Measurements from ENCODE around the gene CITED2.
"Not testable (repeated sequence)": the region's sequence is repeated elsewhere in the genome, so short reads cannot be mapped to it uniquely, and the experiment has no call there.

CITED2 gene

GRCh38 chr6:139374357-139375225, at the start of gene CITED2:
CITED2 (minus strand) TSS chr6:139374648; CDS start chr6:139373944, 704 bp downstream.
- DNase-seq (ENCODE audit: low spot score) = peak; percentile 90

GRCh38 chr6:139423037-139423703, 48.7 kb upstream of the CITED2 start:
- DNase-seq (ENCODE audit: low spot score) = no peak

- DNase-seq (ENCODE audit: low spot score) = no peak
These were observed 47.9 kb upstream of the CITED2 start for GRCh38 chr6:139422105-139423036.

- DNase-seq (ENCODE audit: low spot score) = no peak
These were observed 44.2 kb upstream of the CITED2 start for GRCh38 chr6:139418481-139419132.

GRCh38 chr6:139416146-139416545, 41.7 kb upstream of the CITED2 start:
- no peak for DNase-seq (ENCODE audit: low spot score)

- no peak for DNase-seq (ENCODE audit: low spot score)
These were observed 40.9 kb upstream of the CITED2 start for GRCh38 chr6:139415365-139415764.

- not testable (repeated sequence) for DNase-seq (ENCODE audit: low spot score)
These were observed 37.7 kb upstream of the CITED2 start for GRCh38 chr6:139412103-139412502.

- DNase-seq (ENCODE audit: low spot score) = no peak
These were observed 34.6 kb upstream of the CITED2 start for GRCh38 chr6:139409026-139409425.

- peak; percentile 96 for DNase-seq (ENCODE audit: low spot score)
These were observed 33.3 kb upstream of the CITED2 start for GRCh38 chr6:139407718-139408222.

- DNase-seq (ENCODE audit: low spot score) = no peak
These were observed 32.3 kb upstream of the CITED2 start for GRCh38 chr6:139406577-139407343.

GRCh38 chr6:139402876-139403386, 28.5 kb upstream of the CITED2 start:
- no peak for DNase-seq (ENCODE audit: low spot score)

- DNase-seq (ENCODE audit: low spot score) = no peak
These were observed 24.2 kb upstream of the CITED2 start for GRCh38 chr6:139398658-139399057.

- DNase-seq (ENCODE audit: low spot score) = no peak
These were observed 21.4 kb upstream of the CITED2 start for GRCh38 chr6:139395891-139396301.

GRCh38 chr6:139395371-139395770, 20.9 kb upstream of the CITED2 start:
- no peak for DNase-seq (ENCODE audit: low spot score)

GRCh38 chr6:139394027-139394649, 19.7 kb upstream of the CITED2 start:
- no peak for DNase-seq (ENCODE audit: low spot score)

- DNase-seq (ENCODE audit: low spot score) = no peak
These were observed 18.3 kb upstream of the CITED2 start for GRCh38 chr6:139392794-139393193.

GRCh38 chr6:139391709-139392108, 17.3 kb upstream of the CITED2 start:
- DNase-seq (ENCODE audit: low spot score) = no peak

GRCh38 chr6:139390447-139390846, 16.0 kb upstream of the CITED2 start:
- no peak for DNase-seq (ENCODE audit: low spot score)

GRCh38 chr6:139388384-139388783, 13.9 kb upstream of the CITED2 start:
- no peak for DNase-seq (ENCODE audit: low spot score)

GRCh38 chr6:139386404-139386803, 12.0 kb upstream of the CITED2 start:
- DNase-seq (ENCODE audit: low spot score) = no peak
